C4-2B (cell line): ENCODE data around the gene EFCAB6.

Experiments
- H3K27ac ChIP-seq: fragments of 450-650 bp; 2 replicates; pipeline ENCODE4 v1.5.1; 2017
- ZFX ChIP-seq: fragments of 450-650 bp; IDR thresholded peaks from 2 replicates; pipeline ENCODE4 v1.6.1; 2017
- TF ChIP-seq, protein P1 (sequence below): fragments of 450-650 bp; conservative IDR thresholded peaks from 2 replicates; pipeline ENCODE4 v1.5.1; 2017; ENCODE audit warnings: mild to moderate bottlenecking

Gene EFCAB6

DNA sequence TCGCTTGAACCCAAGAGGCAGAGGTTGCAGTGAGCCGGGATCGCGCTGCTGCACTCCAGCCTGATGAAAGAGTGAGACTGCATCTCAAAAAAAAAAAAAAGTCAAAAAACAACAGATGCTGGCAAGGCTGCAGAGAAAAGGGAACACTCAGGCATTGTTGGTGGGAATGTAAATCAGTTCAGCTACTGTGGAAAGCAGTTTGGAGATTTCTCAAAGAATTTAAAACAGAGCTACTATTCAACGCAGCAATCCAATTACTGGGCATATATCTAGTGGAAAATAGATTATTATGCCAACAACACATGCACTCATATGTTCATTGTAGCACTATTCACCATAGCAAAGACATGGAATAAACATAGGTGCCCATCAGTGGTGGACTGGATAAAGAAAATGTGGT, 89.7 kb downstream of the EFCAB6 start:
- TF ChIP-seq, protein P1, sequence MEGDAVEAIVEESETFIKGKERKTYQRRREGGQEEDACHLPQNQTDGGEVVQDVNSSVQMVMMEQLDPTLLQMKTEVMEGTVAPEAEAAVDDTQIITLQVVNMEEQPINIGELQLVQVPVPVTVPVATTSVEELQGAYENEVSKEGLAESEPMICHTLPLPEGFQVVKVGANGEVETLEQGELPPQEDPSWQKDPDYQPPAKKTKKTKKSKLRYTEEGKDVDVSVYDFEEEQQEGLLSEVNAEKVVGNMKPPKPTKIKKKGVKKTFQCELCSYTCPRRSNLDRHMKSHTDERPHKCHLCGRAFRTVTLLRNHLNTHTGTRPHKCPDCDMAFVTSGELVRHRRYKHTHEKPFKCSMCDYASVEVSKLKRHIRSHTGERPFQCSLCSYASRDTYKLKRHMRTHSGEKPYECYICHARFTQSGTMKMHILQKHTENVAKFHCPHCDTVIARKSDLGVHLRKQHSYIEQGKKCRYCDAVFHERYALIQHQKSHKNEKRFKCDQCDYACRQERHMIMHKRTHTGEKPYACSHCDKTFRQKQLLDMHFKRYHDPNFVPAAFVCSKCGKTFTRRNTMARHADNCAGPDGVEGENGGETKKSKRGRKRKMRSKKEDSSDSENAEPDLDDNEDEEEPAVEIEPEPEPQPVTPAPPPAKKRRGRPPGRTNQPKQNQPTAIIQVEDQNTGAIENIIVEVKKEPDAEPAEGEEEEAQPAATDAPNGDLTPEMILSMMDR, result no peak
- TF ChIP-seq ZFX, result no peak
- no peak overlapping the region for H3K27ac ChIP-seq

DNA sequence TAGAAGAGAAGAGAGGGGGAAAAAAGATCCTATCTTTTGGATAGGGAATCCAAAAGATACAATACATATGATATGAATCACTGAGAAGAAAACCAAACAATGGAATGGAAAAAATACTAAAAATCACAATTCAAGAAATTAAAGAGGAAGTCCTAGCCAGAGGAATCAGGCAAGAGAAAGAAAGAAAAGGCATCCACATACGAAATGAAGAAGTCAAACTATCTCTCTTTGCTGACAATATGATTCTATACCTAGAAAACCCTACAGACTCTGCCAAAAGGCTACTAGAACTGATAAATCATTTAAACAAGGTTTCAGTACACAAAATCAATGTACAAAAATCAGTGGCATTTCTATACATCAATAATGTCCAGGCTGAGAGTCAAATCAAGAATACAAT, 91.4 kb downstream of the EFCAB6 start:
- no peak overlapping the region for H3K27ac ChIP-seq
- no peak for TF ChIP-seq ZFX
- TF ChIP-seq, protein P1, result no peak

DNA sequence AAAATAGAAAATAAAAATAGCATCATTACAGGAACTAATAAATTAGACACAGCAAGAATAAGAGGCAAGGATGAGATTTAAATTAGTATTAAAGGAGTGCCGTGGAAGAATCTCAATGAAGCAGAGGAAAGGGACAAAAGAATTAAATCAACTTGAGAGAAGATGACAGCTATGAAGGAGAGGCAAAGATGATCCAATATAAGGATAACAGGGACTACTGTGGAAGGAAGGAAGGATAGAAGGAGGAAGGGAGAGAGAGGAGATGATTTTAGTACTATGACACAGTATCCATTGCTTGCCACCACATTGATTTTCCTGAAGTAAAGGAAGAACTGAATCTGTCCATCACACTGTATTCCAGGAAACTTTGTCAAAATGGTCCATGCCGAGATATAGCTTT, 98.0 kb downstream of the EFCAB6 start:
- TF ChIP-seq, protein P1, result no peak
- no peak for TF ChIP-seq ZFX
- no peak overlapping the region for H3K27ac ChIP-seq

DNA sequence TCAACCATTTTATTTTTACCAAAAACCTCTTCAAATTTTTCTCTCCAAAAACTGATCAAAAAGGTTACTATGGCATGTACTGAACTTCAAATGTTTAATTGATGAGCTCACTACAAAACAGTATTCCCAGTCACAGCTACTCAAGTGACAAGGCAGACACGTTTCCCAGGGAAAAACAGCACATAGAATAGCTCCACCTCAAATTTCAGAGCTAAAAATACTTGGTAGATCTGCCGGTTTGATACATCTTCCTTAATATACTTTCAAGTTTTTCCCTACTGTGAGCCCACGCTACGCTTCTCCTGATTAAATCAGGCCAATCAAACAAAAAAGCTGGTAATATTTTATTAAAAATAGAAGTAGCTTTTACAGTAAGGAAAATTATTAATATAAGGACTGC, 100.4 kb downstream of the EFCAB6 start:
- TF ChIP-seq ZFX, result no peak
- TF ChIP-seq, protein P1, result no peak
- H3K27ac ChIP-seq, result no peak overlapping the region

DNA sequence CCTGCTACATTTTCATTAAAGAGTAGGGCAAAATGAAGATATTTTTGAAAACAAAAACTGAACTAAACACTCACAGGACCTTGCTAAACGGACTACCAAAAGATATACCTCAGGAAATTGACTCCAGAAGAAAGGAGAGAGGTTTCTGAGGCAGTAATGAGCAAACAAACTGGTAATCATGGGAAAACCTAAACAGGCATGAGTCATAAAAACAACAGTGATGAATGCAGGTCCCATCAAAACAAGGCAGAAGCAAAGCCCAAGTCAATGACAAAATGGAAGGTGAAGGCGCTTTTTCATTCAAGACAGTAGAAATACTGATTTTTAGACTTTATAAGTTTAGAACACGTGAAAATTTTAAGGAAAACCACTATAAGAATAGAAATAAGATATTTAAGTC, 104.5 kb downstream of the EFCAB6 start:
- no peak overlapping the region for H3K27ac ChIP-seq
- TF ChIP-seq, protein P1, result no peak
- no peak for TF ChIP-seq ZFX

DNA sequence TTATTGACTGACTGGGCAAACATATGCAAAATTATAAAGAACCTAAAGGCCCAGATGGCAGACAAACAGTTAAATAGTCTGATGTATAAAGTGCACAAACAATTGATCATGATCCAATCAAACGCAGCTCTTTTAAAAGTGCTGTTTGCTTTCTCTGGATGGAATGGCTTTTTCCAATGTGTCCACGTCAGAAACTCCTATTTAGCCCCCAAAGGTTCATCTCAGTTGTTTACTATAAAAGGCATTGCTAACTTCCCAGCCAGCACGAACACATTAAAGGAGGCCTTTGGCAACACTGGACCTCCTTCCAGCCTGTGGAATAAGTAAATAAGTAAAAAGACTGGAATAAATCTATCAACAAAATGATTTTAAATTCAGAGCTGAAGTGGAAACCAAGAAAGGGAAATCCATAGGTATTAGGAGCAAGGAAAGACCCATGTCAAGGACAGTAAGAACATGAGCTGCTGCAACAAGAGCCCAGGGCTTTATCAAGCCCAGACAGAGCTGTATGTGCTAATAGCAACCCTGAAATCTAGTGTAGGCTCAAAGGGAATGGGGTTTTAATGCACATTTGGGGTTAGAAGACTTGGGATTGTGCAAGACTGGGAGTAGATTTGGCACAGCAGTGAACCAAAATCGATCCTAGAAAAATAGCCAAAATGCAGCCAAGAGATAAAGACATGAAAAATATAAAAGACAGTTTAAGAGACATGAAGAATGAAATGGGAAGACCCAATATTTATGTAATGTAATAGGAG, 105.4 kb downstream of the EFCAB6 start:
- TF ChIP-seq ZFX, result no peak
- TF ChIP-seq, protein P1, result no peak
- peak overlapping the region; percentile 48; the same call in 1 of the 2 replicates for H3K27ac ChIP-seq

DNA sequence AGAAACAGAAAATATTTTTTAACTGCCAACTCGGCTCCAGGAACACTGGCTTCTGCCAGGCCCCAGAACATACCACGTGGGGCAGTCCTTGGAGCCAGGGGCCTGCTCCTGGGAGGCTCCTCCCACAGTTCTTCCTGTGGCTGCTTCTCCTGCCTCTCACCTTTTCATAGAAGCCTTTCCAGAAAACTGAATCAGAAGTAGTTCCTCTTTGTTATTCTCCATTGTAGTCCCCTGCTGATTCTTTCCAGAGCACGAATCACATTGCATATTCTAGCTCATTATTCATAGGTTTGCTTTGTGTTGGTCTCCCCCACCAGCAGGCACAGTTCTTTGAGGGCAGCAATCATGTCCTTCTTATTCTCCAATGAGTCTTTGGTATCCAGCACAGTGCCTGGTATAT, 106.0 kb downstream of the EFCAB6 start:
- H3K27ac ChIP-seq, result peak overlapping the region; percentile 48
- TF ChIP-seq, protein P1, result no peak
- TF ChIP-seq ZFX, result no peak
